Activated CD4-positive, alpha-beta memory T cell treated with anti-CD3 and anti-CD28 coated beads, Interleukin-2, amount 10 ng/mL, durations not matched to agents 7 days and 5 days (primary cell): ENCODE measurements around the gene TMEM94. TPM values are rescaled to one million over a fixed set of nuclear protein-coding genes. Genes with fewer than 3 reads are reported as not detected.

Source experiments
- CTCF ChIA-PET: fragments of 350-600 bp; sonication (Branson Sonifier 250); formaldehyde crosslinking; loops from one replicate; lab custom pipeline; 2021; ENCODE audit warnings: antibody characterized with exemption, inconsistent platforms; lab: Charles Lee
- POLR2A ChIA-PET: fragments of 350-600 bp; sonication (Branson Sonifier 250); formaldehyde crosslinking; loops from one replicate; lab custom pipeline; 2021; ENCODE audit warnings: antibody characterized with exemption; lab: Charles Lee
- DNase-seq: peaks from one replicate; pipeline ENCODE4 v3.0.0-alpha.2; 2020
- H3K27ac Mint-ChIP-seq: one replicate; pipeline ENCODE4 v1.8.0; 2021; ENCODE audit warnings: mild to moderate bottlenecking, mixed read lengths
- H3K27me3 Mint-ChIP-seq: one replicate; pipeline ENCODE4 v1.8.0; 2021; ENCODE audit warnings: mixed read lengths
- H3K36me3 Mint-ChIP-seq: one replicate; pipeline ENCODE4 v1.8.0; 2021; ENCODE audit warnings: low read depth, mixed read lengths
- H3K4me1 Mint-ChIP-seq: one replicate; pipeline ENCODE4 v1.8.0; 2021; ENCODE audit warnings: mixed read lengths
- H3K4me3 Mint-ChIP-seq: one replicate; pipeline ENCODE4 v1.8.0; 2021; ENCODE audit warnings: mild to moderate bottlenecking, mixed read lengths
- H3K9me3 Mint-ChIP-seq: one replicate; pipeline ENCODE4 v1.8.0; 2021; ENCODE audit warnings: mixed read lengths
- total RNA-seq, 2 experiments: library from RNA; stranded (reverse); gene quantifications; one replicate each; pipeline ENCODE4 v1.2.3, GENCODE V29; 2021

TMEM94 gene
- total RNA-seq, 2 experiments from 2014 or later, result 76.4 to 81.9 TPM

GRCh38 chr17:75503976-75504346, 47.5 kb downstream of the TMEM94 start:
- Mint-ChIP-seq H3K27ac (no peak overlapping the region), H3K9me3 (no peaks in the 10 kb centered on the region), H3K36me3 (no peaks in the 10 kb centered on the region), H3K27me3 (no peaks in the 10 kb centered on the region), H3K4me3 (no peak overlapping the region), H3K4me1 (no peaks in the 10 kb centered on the region)
- ChIA-PET POLR2A (interaction anchor here (0.9 to 1.4 kb wide), 2 partner anchors 12 to 14 kb away, joined by 4 to 5 read pairs; partner anchors contain the start of gene TSEN54), CTCF (interaction anchor here (1.1 kb wide), 1 partner anchor 79 kb away, joined by 3 read pairs; no protein-coding TSS in a partner anchor)
- DNase-seq, result no peak

- H3K27me3 Mint-ChIP-seq, result no peaks in the 10 kb centered on the region
- no peaks in the 10 kb centered on the region for H3K36me3 Mint-ChIP-seq
- H3K4me1 Mint-ChIP-seq, result no peaks in the 10 kb centered on the region
- POLR2A ChIA-PET, result interaction anchor here (0.8 to 1.4 kb wide), 2 partner anchors 12 to 17 kb away, joined by 3 to 5 read pairs; partner anchors contain the start of gene TSEN54
- DNase-seq, result peak; percentile 44
- no peaks in the 10 kb centered on the region for H3K9me3 Mint-ChIP-seq
- no peak overlapping the region for H3K27ac Mint-ChIP-seq
- CTCF ChIA-PET, result interaction anchor here (0.6 to 1.1 kb wide), 2 partner anchors 75 to 80 kb away, joined by 3 read pairs; no protein-coding TSS in a partner anchor
- no peak overlapping the region for H3K4me3 Mint-ChIP-seq
Measured at GRCh38 chr17:75504347-75505151, 48.1 kb downstream of the TMEM94 start.

GRCh38 chr17:75505152-75505409, 48.6 kb downstream of the TMEM94 start:
- CTCF ChIA-PET, result interaction anchor here (0.6 kb wide), 1 partner anchor 75 kb away, joined by 3 read pairs; no protein-coding TSS in a partner anchor
- POLR2A ChIA-PET, result interaction anchor here (0.8 kb wide), 1 partner anchor 18 kb away, joined by 3 read pairs; no protein-coding TSS in a partner anchor
- DNase-seq, result no peak
- Mint-ChIP-seq H3K9me3 (no peaks in the 10 kb centered on the region), H3K36me3 (no peaks in the 10 kb centered on the region), H3K27me3 (no peaks in the 10 kb centered on the region), H3K4me1 (no peaks in the 10 kb centered on the region), H3K4me3 (no peak overlapping the region), H3K27ac (no peak overlapping the region)

- H3K27ac Mint-ChIP-seq, result no peak overlapping the region
- no peaks in the 10 kb centered on the region for H3K27me3 Mint-ChIP-seq
- no peaks in the 10 kb centered on the region for H3K9me3 Mint-ChIP-seq
- H3K4me1 Mint-ChIP-seq, result no peaks in the 10 kb centered on the region
- H3K4me3 Mint-ChIP-seq, result no peak overlapping the region
- DNase-seq, result no peak
- H3K36me3 Mint-ChIP-seq, result no peaks in the 10 kb centered on the region
- CTCF ChIA-PET, result no interaction called here
- POLR2A ChIA-PET, result no interaction called here
Measured at GRCh38 chr17:75505640-75506039, 49.2 kb downstream of the TMEM94 start.

- Mint-ChIP-seq H3K9me3 (no peaks in the 10 kb centered on the region), H3K4me1 (no peaks in the 10 kb centered on the region), H3K4me3 (no peak overlapping the region), H3K27me3 (no peaks in the 10 kb centered on the region), H3K27ac (no peak overlapping the region), H3K36me3 (no peaks in the 10 kb centered on the region)
- POLR2A ChIA-PET, result no interaction called here
- no peak for DNase-seq
- CTCF ChIA-PET, result no interaction called here
Measured at GRCh38 chr17:75506134-75506533, 49.7 kb downstream of the TMEM94 start.

GRCh38 chr17:75506888-75507287, 50.5 kb downstream of the TMEM94 start:
- H3K4me1 Mint-ChIP-seq, result no peaks in the 10 kb centered on the region
- no peaks in the 10 kb centered on the region for H3K9me3 Mint-ChIP-seq
- H3K27ac Mint-ChIP-seq, result no peak overlapping the region
- no peak overlapping the region for H3K4me3 Mint-ChIP-seq
- ChIA-PET CTCF (no interaction called here), POLR2A (interaction anchor here (1.4 kb wide), 1 partner anchor 9 kb away, joined by 3 read pairs; no protein-coding TSS in a partner anchor)
- no peaks in the 10 kb centered on the region for H3K36me3 Mint-ChIP-seq
- H3K27me3 Mint-ChIP-seq, result no peaks in the 10 kb centered on the region
- no peak for DNase-seq

- DNase-seq, result no peak
- Mint-ChIP-seq H3K27ac (no peak overlapping the region), H3K4me1 (no peaks in the 10 kb centered on the region), H3K4me3 (no peak overlapping the region), H3K27me3 (no peaks in the 10 kb centered on the region), H3K36me3 (no peaks in the 10 kb centered on the region), H3K9me3 (no peaks in the 10 kb centered on the region)
- ChIA-PET POLR2A (interaction anchor here (1.4 kb wide), 1 partner anchor 10 kb away, joined by 3 read pairs; no protein-coding TSS in a partner anchor), CTCF (interaction anchor here (0.5 kb wide), 1 partner anchor 96 kb away, joined by 4 read pairs; no protein-coding TSS in a partner anchor)
Measured at GRCh38 chr17:75507733-75508719, 51.6 kb downstream of the TMEM94 start.

GRCh38 chr17:75508931-75509361, 52.5 kb downstream of the TMEM94 start:
- Mint-ChIP-seq H3K4me3 (no peak overlapping the region), H3K4me1 (no peaks in the 10 kb centered on the region), H3K27ac (no peak overlapping the region), H3K27me3 (peaks cover 2% of the 10 kb centered on the region), H3K9me3 (no peaks in the 10 kb centered on the region), H3K36me3 (no peaks in the 10 kb centered on the region)
- no peak for DNase-seq
- ChIA-PET POLR2A (no interaction called here), CTCF (no interaction called here)

GRCh38 chr17:75509528-75510258, 53.3 kb downstream of the TMEM94 start:
- DNase-seq, result no peak
- CTCF ChIA-PET, result no interaction called here
- Mint-ChIP-seq H3K9me3 (no peaks in the 10 kb centered on the region), H3K4me1 (peaks cover 2% of the 10 kb centered on the region), H3K27me3 (peaks cover 3% of the 10 kb centered on the region), H3K4me3 (no peak overlapping the region), H3K36me3 (no peaks in the 10 kb centered on the region), H3K27ac (no peak overlapping the region)
- POLR2A ChIA-PET, result no interaction called here

GRCh38 chr17:75511270-75511609, 54.8 kb downstream of the TMEM94 start:
- no peak for DNase-seq
- no peak overlapping the region for H3K4me3 Mint-ChIP-seq
- peaks cover 3% of the 10 kb centered on the region for H3K27me3 Mint-ChIP-seq
- no peak overlapping the region for H3K27ac Mint-ChIP-seq
- no peaks in the 10 kb centered on the region for H3K9me3 Mint-ChIP-seq
- POLR2A ChIA-PET, result interaction anchor here (1.2 kb wide), 1 partner anchor 55 kb away, joined by 3 read pairs; the partner anchor contains the start of gene TMEM94
- H3K36me3 Mint-ChIP-seq, result no peaks in the 10 kb centered on the region
- CTCF ChIA-PET, result no interaction called here
- peaks cover 2% of the 10 kb centered on the region for H3K4me1 Mint-ChIP-seq

- Mint-ChIP-seq H3K27ac (no peak overlapping the region), H3K9me3 (no peaks in the 10 kb centered on the region), H3K4me3 (no peak overlapping the region), H3K27me3 (peaks cover 3% of the 10 kb centered on the region), H3K36me3 (no peaks in the 10 kb centered on the region), H3K4me1 (peaks cover 2% of the 10 kb centered on the region)
- ChIA-PET POLR2A (interaction anchor here (1.2 kb wide), 1 partner anchor 56 kb away, joined by 3 read pairs; the partner anchor contains the start of gene TMEM94), CTCF (interaction anchor here (0.7 kb wide), 1 partner anchor 13 kb away, joined by 3 read pairs; no protein-coding TSS in a partner anchor)
- DNase-seq, result no peak
Measured at GRCh38 chr17:75511610-75512575, 55.5 kb downstream of the TMEM94 start.
